Neural cell (in vitro differentiated cells): ENCODE results near the gene ESX1.

Experiments
- CTCF ChIP-seq: fragments of 450-650 bp; IDR thresholded peaks from 2 replicates; pipeline ENCODE4 v1.5.1; 2014; ENCODE audit warnings: antibody characterized with exemption, mild to moderate bottlenecking, moderate library complexity; ENCODE audit not compliant: poor library complexity, severe bottlenecking
- EP300 ChIP-seq: fragments of 450-650 bp; conservative IDR thresholded peaks from 2 replicates; pipeline ENCODE4 v1.6.1; 2014; ENCODE audit warnings: antibody characterized with exemption, mild to moderate bottlenecking, moderate library complexity; ENCODE audit not compliant: poor library complexity, severe bottlenecking
- EZH2 ChIP-seq: fragments of 200-600, 300-800 bp; shearing (Covaris generic), sonication (generic); IDR thresholded peaks from 2 replicates; pipeline ENCODE4 v1.6.1; 2014; ENCODE audit warnings: antibody characterized with exemption, low read length, borderline replicate concordance, mild to moderate bottlenecking; ENCODE audit not compliant: insufficient read depth, poor library complexity, severe bottlenecking
- POLR2AphosphoS5 ChIP-seq: IDR thresholded peaks from 2 replicates; pipeline ENCODE4 v1.6.1; 2012
- TAF1 ChIP-seq: IDR thresholded peaks from 2 replicates; pipeline ENCODE4 v1.6.1; 2012; ENCODE audit warnings: low read depth
- TF ChIP-seq, protein P1 (sequence below): IDR thresholded peaks from 2 replicates; pipeline ENCODE4 v1.6.1; 2012; ENCODE audit warnings: borderline replicate concordance

GRCh38 chrX:104295636-104296035, 40.9 kb upstream of the ESX1 start:
- no peak for TF ChIP-seq CTCF
- no peak for TF ChIP-seq EZH2
- TF ChIP-seq POLR2AphosphoS5: no peak
- no peak for TF ChIP-seq EP300
- TF ChIP-seq TAF1: no peak
- TF ChIP-seq, protein P1, sequence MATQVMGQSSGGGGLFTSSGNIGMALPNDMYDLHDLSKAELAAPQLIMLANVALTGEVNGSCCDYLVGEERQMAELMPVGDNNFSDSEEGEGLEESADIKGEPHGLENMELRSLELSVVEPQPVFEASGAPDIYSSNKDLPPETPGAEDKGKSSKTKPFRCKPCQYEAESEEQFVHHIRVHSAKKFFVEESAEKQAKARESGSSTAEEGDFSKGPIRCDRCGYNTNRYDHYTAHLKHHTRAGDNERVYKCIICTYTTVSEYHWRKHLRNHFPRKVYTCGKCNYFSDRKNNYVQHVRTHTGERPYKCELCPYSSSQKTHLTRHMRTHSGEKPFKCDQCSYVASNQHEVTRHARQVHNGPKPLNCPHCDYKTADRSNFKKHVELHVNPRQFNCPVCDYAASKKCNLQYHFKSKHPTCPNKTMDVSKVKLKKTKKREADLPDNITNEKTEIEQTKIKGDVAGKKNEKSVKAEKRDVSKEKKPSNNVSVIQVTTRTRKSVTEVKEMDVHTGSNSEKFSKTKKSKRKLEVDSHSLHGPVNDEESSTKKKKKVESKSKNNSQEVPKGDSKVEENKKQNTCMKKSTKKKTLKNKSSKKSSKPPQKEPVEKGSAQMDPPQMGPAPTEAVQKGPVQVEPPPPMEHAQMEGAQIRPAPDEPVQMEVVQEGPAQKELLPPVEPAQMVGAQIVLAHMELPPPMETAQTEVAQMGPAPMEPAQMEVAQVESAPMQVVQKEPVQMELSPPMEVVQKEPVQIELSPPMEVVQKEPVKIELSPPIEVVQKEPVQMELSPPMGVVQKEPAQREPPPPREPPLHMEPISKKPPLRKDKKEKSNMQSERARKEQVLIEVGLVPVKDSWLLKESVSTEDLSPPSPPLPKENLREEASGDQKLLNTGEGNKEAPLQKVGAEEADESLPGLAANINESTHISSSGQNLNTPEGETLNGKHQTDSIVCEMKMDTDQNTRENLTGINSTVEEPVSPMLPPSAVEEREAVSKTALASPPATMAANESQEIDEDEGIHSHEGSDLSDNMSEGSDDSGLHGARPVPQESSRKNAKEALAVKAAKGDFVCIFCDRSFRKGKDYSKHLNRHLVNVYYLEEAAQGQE: no peak
